H9 (cell line): ENCODE results near the gene RAP1B. TPM values are rescaled to one million over a fixed set of nuclear protein-coding genes. Genes with fewer than 3 reads are reported as not detected.

Source experiments
- DNase-seq: peaks from one replicate; pipeline ENCODE4 v3.0.0-alpha.2; 2017
- H2AFZ ChIP-seq: one replicate; pipeline ENCODE4 v1.6.1; 2013; ENCODE audit warnings: mild to moderate bottlenecking, low read length, control low read depth, moderate library complexity
- H2AK5ac ChIP-seq: 2 replicates; pipeline ENCODE4 v1.6.1; 2013; ENCODE audit warnings: low read length, control low read depth, mixed read lengths; ENCODE audit not compliant: insufficient read length
- H2BK120ac ChIP-seq: one replicate; pipeline ENCODE4 v1.6.1; 2013; ENCODE audit warnings: low read depth, mild to moderate bottlenecking, low read length, control low read depth, inconsistent platforms; ENCODE audit not compliant: poor library complexity, severe bottlenecking
- H2BK12ac ChIP-seq: 2 replicates; pipeline ENCODE4 v1.6.1; 2013; ENCODE audit warnings: low read length, control low read depth, mixed read lengths, low read depth; ENCODE audit not compliant: insufficient read length
- H2BK15ac ChIP-seq: 2 replicates; pipeline ENCODE4 v1.6.1; 2013; ENCODE audit warnings: low read depth, low read length, control low read depth
- H2BK20ac ChIP-seq: one replicate; pipeline ENCODE4 v1.6.1; 2013; ENCODE audit warnings: low read depth, mild to moderate bottlenecking, low read length, control low read depth, inconsistent platforms; ENCODE audit not compliant: poor library complexity, severe bottlenecking
- H2BK5ac ChIP-seq: 2 replicates; pipeline ENCODE4 v1.6.1; 2013; ENCODE audit warnings: low read length, control low read depth, mixed read lengths; ENCODE audit not compliant: insufficient read length
- H3K14ac ChIP-seq: 2 replicates; pipeline ENCODE4 v1.6.1; 2013; ENCODE audit warnings: low read length, control low read depth; ENCODE audit not compliant: insufficient read depth
- H3K18ac ChIP-seq: 2 replicates; pipeline ENCODE4 v1.6.1; 2013; ENCODE audit warnings: low read depth, mild to moderate bottlenecking, mixed read lengths, low read length, control low read depth; ENCODE audit not compliant: insufficient read length
- H3K23ac ChIP-seq: 2 replicates; pipeline ENCODE4 v1.6.1; 2013; ENCODE audit warnings: low read length, control low read depth, mixed read lengths, low read depth; ENCODE audit not compliant: insufficient read length
- H3K23me2 ChIP-seq: 2 replicates; pipeline ENCODE4 v1.6.1; 2013; ENCODE audit warnings: low read depth, mild to moderate bottlenecking, mixed read lengths, low read length, control low read depth; ENCODE audit not compliant: insufficient read length, poor library complexity, severe bottlenecking
- H3K27ac ChIP-seq: 2 replicates; pipeline ENCODE4 v1.5.1; 2013; ENCODE audit warnings: low read length, control low read depth, mixed read lengths, low read depth; ENCODE audit not compliant: insufficient read length
- H3K27me3 ChIP-seq: 2 replicates; pipeline ENCODE4 v1.6.1; 2013; ENCODE audit warnings: low read length, control low read depth, inconsistent platforms; ENCODE audit not compliant: insufficient read depth
- H3K4ac ChIP-seq: 2 replicates; pipeline ENCODE4 v1.6.1; 2013; ENCODE audit warnings: low read depth, mild to moderate bottlenecking, control low read depth, inconsistent platforms, low read length, moderate library complexity
- H3K4me1 ChIP-seq: 2 replicates; pipeline ENCODE4 v1.6.1; 2013; ENCODE audit warnings: low read length, control low read depth, inconsistent platforms; ENCODE audit not compliant: insufficient read depth
- H3K4me2 ChIP-seq: 2 replicates; pipeline ENCODE4 v1.6.1; 2013; ENCODE audit warnings: low read length, control low read depth, mixed read lengths; ENCODE audit not compliant: insufficient read length, insufficient read depth
- H3K56ac ChIP-seq: 2 replicates; pipeline ENCODE4 v1.6.1; 2013; ENCODE audit warnings: low read depth, mild to moderate bottlenecking, mixed read lengths, low read length, control low read depth; ENCODE audit not compliant: insufficient read length
- H3K79me1 ChIP-seq: 2 replicates; pipeline ENCODE4 v1.6.1; 2013; ENCODE audit warnings: low read depth, mild to moderate bottlenecking, moderate library complexity, low read length, control low read depth, inconsistent platforms; ENCODE audit not compliant: insufficient read depth, poor library complexity, severe bottlenecking
- H3K79me2 ChIP-seq: 2 replicates; pipeline ENCODE4 v1.6.1; 2013; ENCODE audit warnings: low read length, control low read depth, inconsistent platforms; ENCODE audit not compliant: insufficient read depth
- H3K9ac ChIP-seq: 2 replicates; pipeline ENCODE4 v1.6.1; 2013; ENCODE audit warnings: low read length, control low read depth, mixed read lengths; ENCODE audit not compliant: insufficient read length; ENCODE audit errors: extremely low read depth
- H3K9me3 ChIP-seq: one replicate; pipeline ENCODE4 v1.6.1; 2013; ENCODE audit warnings: low read depth, low read length, inconsistent platforms; ENCODE audit not compliant: control insufficient read depth
- H3T11ph ChIP-seq: one replicate; pipeline ENCODE4 v1.6.1; 2013; ENCODE audit warnings: mild to moderate bottlenecking, low read length, control low read depth, inconsistent platforms
- H4K20me1 ChIP-seq: one replicate; pipeline ENCODE4 v1.6.1; 2013; ENCODE audit not compliant: control insufficient read depth, insufficient read length, insufficient read depth
- H4K5ac ChIP-seq: 2 replicates; pipeline ENCODE4 v1.6.1; 2013; ENCODE audit warnings: low read depth, mild to moderate bottlenecking, mixed read lengths, low read length, control low read depth; ENCODE audit not compliant: insufficient read length
- H4K8ac ChIP-seq: replicated peaks from 2 replicates; pipeline ENCODE4 v1.6.1; 2013; ENCODE audit warnings: low read length, control low read depth, mixed read lengths, low read depth; ENCODE audit not compliant: insufficient read length
- H4K91ac ChIP-seq: 2 replicates; pipeline ENCODE4 v1.6.1; 2013; ENCODE audit warnings: low read depth, mild to moderate bottlenecking, moderate library complexity, mixed read lengths, low read length, control low read depth; ENCODE audit not compliant: insufficient read length
- H3K27ac Mint-ChIP-seq, 3 experiments: 2 replicates in 2 of 3; 3 replicates in 1 of 3; pipeline ENCODE4 v1.8.0; 2020 to 2021; ENCODE audit warnings: mixed read lengths in 3 of 3, mild to moderate bottlenecking in 1 of 3, moderate library complexity in 1 of 3
- H3K27me3 Mint-ChIP-seq: 2 replicates; pipeline ENCODE4 v1.8.0; 2021; ENCODE audit warnings: low read depth, mild to moderate bottlenecking, moderate library complexity, mixed read lengths
- H3K36me3 Mint-ChIP-seq, 3 experiments: 2 replicates in 2 of 3; 3 replicates in 1 of 3; pipeline ENCODE4 v1.8.0; 2020 to 2021; ENCODE audit warnings: low read depth in 3 of 3, mixed read lengths in 3 of 3; ENCODE audit not compliant: insufficient read depth in 1 of 3
- H3K4me1 Mint-ChIP-seq, 2 experiments: 2 replicates each; pipeline ENCODE4 v1.8.0; 2020; ENCODE audit warnings: mixed read lengths in 2 of 2
- H3K4me3 Mint-ChIP-seq, 2 experiments: 2 replicates in 1 of 2; 3 replicates in 1 of 2; pipeline ENCODE4 v1.8.0; 2020 to 2021; ENCODE audit warnings: mild to moderate bottlenecking in 2 of 2, mixed read lengths in 2 of 2, moderate library complexity in 1 of 2
- H3K9me3 Mint-ChIP-seq, 2 experiments: 2 replicates in 1 of 2; 3 replicates in 1 of 2; pipeline ENCODE4 v1.8.0; 2020; ENCODE audit warnings: mild to moderate bottlenecking in 2 of 2, mixed read lengths in 2 of 2, moderate library complexity in 1 of 2
- WGBS: extraction: QIAGEN DNeasy Blood & Tissue Kit; methylation state at CpG from one replicate; pipeline ENCODE4 v1.1.7; 2013; ENCODE audit warnings: missing lambda C conversion rate, low lambda C conversion rate, mixed read lengths; ENCODE audit not compliant: insufficient read length; ENCODE audit errors: extremely low coverage; 5-methylcytosine and 5-hydroxymethylcytosine counted together
- total RNA-seq: library from RNA; stranded (reverse); gene quantifications from 2 replicates; pipeline ENCODE4 v1.2.1, GENCODE V29; 2021
- TF ChIP-seq, protein P1 (sequence below): fragments of 200-600 bp; sonication (generic); conservative IDR thresholded peaks from 3 replicates; pipeline ENCODE4 v1.8.0; 2021; ENCODE audit warnings: antibody characterized with exemption, mild to moderate bottlenecking

Gene RAP1B
- total RNA-seq, 1 experiment from 2014 or later = 97.7 TPM

DNA sequence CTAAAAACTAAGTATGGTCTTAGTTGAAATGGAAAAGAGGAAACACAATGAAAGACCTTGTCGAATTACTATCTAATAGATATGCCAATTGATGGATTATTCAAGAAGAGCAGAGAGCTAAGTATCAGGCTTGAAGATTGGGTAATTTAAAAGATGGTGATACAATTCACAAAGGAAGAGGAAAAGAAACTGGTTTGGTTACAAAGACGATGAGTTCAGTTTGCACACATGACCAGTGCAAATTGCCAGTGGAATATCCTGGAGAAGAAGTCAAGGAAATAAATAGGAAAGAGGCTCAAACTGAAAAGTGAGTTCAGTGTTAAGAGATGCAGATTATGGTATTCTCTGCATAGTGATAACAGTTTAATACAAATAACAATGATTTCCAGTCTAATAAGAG is 2.5 kb upstream of the RAP1B start:
- Histone ChIP-seq H3K23me2 (no peaks in the 10 kb centered on the region), H3K79me1 (peaks cover 4% of the 10 kb centered on the region), H3K9me3 (no peaks in the 10 kb centered on the region), H4K5ac (no peak overlapping the region), H3K27ac (no peak overlapping the region), H3K4me1 (no peaks in the 10 kb centered on the region; the same call in 1 of the 2 replicates), H3K23ac (no peak overlapping the region), H3K4ac (no peak overlapping the region), H2AFZ (no peak overlapping the region), H2BK5ac (no peak overlapping the region), H2BK120ac (no peak overlapping the region), H2AK5ac (no peak overlapping the region), H3T11ph (no peak overlapping the region), H4K20me1 (no peaks in the 10 kb centered on the region), H3K27me3 (no peaks in the 10 kb centered on the region), H3K14ac (no peak overlapping the region), H3K18ac (no peak overlapping the region), H3K9ac (no peak overlapping the region), H3K4me2 (no peak overlapping the region), H2BK15ac (no peak overlapping the region), H2BK12ac (no peak overlapping the region), H3K79me2 (peaks cover 16% of the 10 kb centered on the region; the same call in 1 of the 2 replicates), H3K56ac (no peak overlapping the region), H4K8ac (no peak overlapping the region), H4K91ac (no peak overlapping the region), H2BK20ac (no peak overlapping the region)
- H3K36me3 Mint-ChIP-seq = peaks cover 0 to 2% (median under 1%) of the 10 kb centered on the region in 3 experiments; a peak in 2 of 7 replicates
- DNase-seq = no peak
- no CpG with 5 or more reads among the region's 2 CpGs for WGBS
- H3K4me3 Mint-ChIP-seq = no peak overlapping the region
- H3K4me1 Mint-ChIP-seq = peaks cover 28 to 30% of the 10 kb centered on the region in 2 experiments
- H3K27me3 Mint-ChIP-seq = no peaks in the 10 kb centered on the region
- H3K9me3 Mint-ChIP-seq = no peaks in the 10 kb centered on the region
- TF ChIP-seq, protein P1, sequence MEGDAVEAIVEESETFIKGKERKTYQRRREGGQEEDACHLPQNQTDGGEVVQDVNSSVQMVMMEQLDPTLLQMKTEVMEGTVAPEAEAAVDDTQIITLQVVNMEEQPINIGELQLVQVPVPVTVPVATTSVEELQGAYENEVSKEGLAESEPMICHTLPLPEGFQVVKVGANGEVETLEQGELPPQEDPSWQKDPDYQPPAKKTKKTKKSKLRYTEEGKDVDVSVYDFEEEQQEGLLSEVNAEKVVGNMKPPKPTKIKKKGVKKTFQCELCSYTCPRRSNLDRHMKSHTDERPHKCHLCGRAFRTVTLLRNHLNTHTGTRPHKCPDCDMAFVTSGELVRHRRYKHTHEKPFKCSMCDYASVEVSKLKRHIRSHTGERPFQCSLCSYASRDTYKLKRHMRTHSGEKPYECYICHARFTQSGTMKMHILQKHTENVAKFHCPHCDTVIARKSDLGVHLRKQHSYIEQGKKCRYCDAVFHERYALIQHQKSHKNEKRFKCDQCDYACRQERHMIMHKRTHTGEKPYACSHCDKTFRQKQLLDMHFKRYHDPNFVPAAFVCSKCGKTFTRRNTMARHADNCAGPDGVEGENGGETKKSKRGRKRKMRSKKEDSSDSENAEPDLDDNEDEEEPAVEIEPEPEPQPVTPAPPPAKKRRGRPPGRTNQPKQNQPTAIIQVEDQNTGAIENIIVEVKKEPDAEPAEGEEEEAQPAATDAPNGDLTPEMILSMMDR = no peak
- H3K27ac Mint-ChIP-seq = peak overlapping the region in 1 of 3 experiments; percentile 15; a peak in 2 of 7 replicates
